IMR-90 (cell line): ENCODE data around the gene ARAP2. TPM values are rescaled to one million over a fixed set of nuclear protein-coding genes. Genes with fewer than 3 reads are reported as not detected.

ENCODE experiments used
- ATAC-seq: fragments of 200-7000 bp; cut with Tn5 transposase; 2 replicates; pipeline ENCODE4 v1.9.1; 2020; ENCODE audit warnings: low read depth, mild to moderate bottlenecking, moderate library complexity
- BruUV-seq: library from RNA; stranded (reverse); fragments of 400-500 nt; replicated peaks from 2 replicates; lab custom pipeline; 2021; lab: Mats Ljungman, UMichigan
- CTCF ChIA-PET: fragments of 300-600 bp; formaldehyde crosslinking; extraction: SDS; loops from one replicate; lab custom pipeline; 2021; ENCODE audit warnings: antibody characterized with exemption; lab: Yijun Ruan, JAX
- POLR2A ChIA-PET: fragments of 300-600 bp; sonication (Branson Sonifier 250); formaldehyde crosslinking; loops from one replicate; lab custom pipeline; 2022; ENCODE audit warnings: antibody characterized with exemption; ENCODE audit not compliant: unreplicated experiment; lab: Charles Lee
- DNase-seq: peaks from one replicate; pipeline ENCODE4 v3.0.0; 2013
- H2AFZ ChIP-seq: replicated peaks from 2 replicates; pipeline ENCODE3; 2013; ENCODE audit warnings: low read length, mild to moderate bottlenecking; ENCODE audit not compliant: poor library complexity
- H2AK5ac ChIP-seq: 2 replicates; pipeline ENCODE4 v1.6.1; 2013; ENCODE audit warnings: low read depth, low read length, inconsistent platforms
- H2AK9ac ChIP-seq: replicated peaks from 2 replicates; pipeline ENCODE3; 2013; ENCODE audit warnings: mild to moderate bottlenecking, low read depth, low read length, moderate library complexity; ENCODE audit not compliant: poor library complexity
- H2BK120ac ChIP-seq: 2 replicates; pipeline ENCODE4 v1.6.1; 2013; ENCODE audit warnings: low read depth, low read length, inconsistent platforms
- H2BK15ac ChIP-seq: 3 replicates; pipeline ENCODE4 v1.6.1; 2013; ENCODE audit warnings: low read depth, low read length, inconsistent platforms
- H2BK20ac ChIP-seq: 2 replicates; pipeline ENCODE4 v1.6.1; 2013; ENCODE audit warnings: low read depth, mild to moderate bottlenecking, inconsistent platforms, low read length, moderate library complexity
- H2BK5ac ChIP-seq: 2 replicates; pipeline ENCODE4 v1.6.1; 2013; ENCODE audit warnings: mild to moderate bottlenecking, low read depth, low read length, inconsistent platforms; ENCODE audit not compliant: poor library complexity, severe bottlenecking
- H3K14ac ChIP-seq: replicated peaks from 2 replicates; pipeline ENCODE4 v1.6.1; 2013; ENCODE audit warnings: low read depth, low read length, inconsistent platforms
- H3K18ac ChIP-seq: 2 replicates; pipeline ENCODE4 v1.6.1; 2013; ENCODE audit warnings: low read depth, low read length, control low read depth
- H3K23ac ChIP-seq: 2 replicates; pipeline ENCODE4 v1.6.1; 2013; ENCODE audit warnings: low read depth, low read length, inconsistent platforms
- H3K27ac ChIP-seq: 2 replicates; pipeline ENCODE4 v1.5.1; 2013; ENCODE audit warnings: mild to moderate bottlenecking, control low read depth, low read length; ENCODE audit not compliant: insufficient read depth
- H3K27me3 ChIP-seq: 2 replicates; pipeline ENCODE4 v1.6.1; 2013; ENCODE audit warnings: low read length; ENCODE audit not compliant: control insufficient read depth, insufficient read depth
- H3K36me3 ChIP-seq: 2 replicates; pipeline ENCODE4 v1.6.1; 2013; ENCODE audit warnings: low read length, mixed read lengths; ENCODE audit not compliant: control insufficient read depth, insufficient read depth
- H3K4ac ChIP-seq: 2 replicates; pipeline ENCODE4 v1.6.1; 2013; ENCODE audit warnings: low read depth, low read length, inconsistent platforms
- H3K4me1 ChIP-seq: 2 replicates; pipeline ENCODE4 v1.6.1; 2013; ENCODE audit warnings: low read length, mixed read lengths; ENCODE audit not compliant: control insufficient read depth, insufficient read depth
- H3K4me2 ChIP-seq: 2 replicates; pipeline ENCODE4 v1.6.1; 2013; ENCODE audit warnings: low read depth, mild to moderate bottlenecking, control low read depth, low read length, moderate library complexity
- H3K4me3 ChIP-seq: 2 replicates; pipeline ENCODE4 v1.5.1; 2013; ENCODE audit warnings: low read depth, mild to moderate bottlenecking, control low read depth, low read length, moderate library complexity; ENCODE audit not compliant: insufficient read depth
- H3K56ac ChIP-seq: 2 replicates; pipeline ENCODE4 v1.6.1; 2013; ENCODE audit warnings: low read length, inconsistent platforms; ENCODE audit not compliant: insufficient read depth; ENCODE audit errors: extremely low read depth
- H3K79me1 ChIP-seq, 2 experiments: 2 replicates each; pipeline ENCODE4 v1.6.1; 2013; ENCODE audit warnings: low read length in 2 of 2, inconsistent platforms in 1 of 2, low read depth in 1 of 2
- H3K9ac ChIP-seq: 2 replicates; pipeline ENCODE4 v1.6.1; 2013; ENCODE audit warnings: low read depth, low read length, control low read depth
- H3K9me1 ChIP-seq: 2 replicates; pipeline ENCODE4 v1.6.1; 2013; ENCODE audit warnings: low read length, inconsistent platforms; ENCODE audit not compliant: insufficient read depth
- H3K9me3 ChIP-seq: 2 replicates; pipeline ENCODE4 v1.6.1; 2013; ENCODE audit warnings: low read length; ENCODE audit not compliant: control insufficient read depth, insufficient read depth
- H4K20me1 ChIP-seq: 2 replicates; pipeline ENCODE4 v1.6.1; 2013; ENCODE audit warnings: low read length, inconsistent platforms; ENCODE audit not compliant: insufficient read depth
- H4K5ac ChIP-seq: 2 replicates; pipeline ENCODE4 v1.6.1; 2013; ENCODE audit warnings: mild to moderate bottlenecking, low read depth, low read length, control low read depth
- H4K8ac ChIP-seq, 2 experiments: 2 replicates each; pipeline ENCODE4 v1.6.1; 2013; ENCODE audit warnings: low read depth in 2 of 2, low read length in 2 of 2, control low read depth in 1 of 2, inconsistent platforms in 1 of 2
- H4K91ac ChIP-seq: 2 replicates; pipeline ENCODE4 v1.6.1; 2013; ENCODE audit warnings: low read depth, low read length, inconsistent platforms; ENCODE audit not compliant: insufficient read depth
- CEBPB ChIP-seq: IDR thresholded peaks from 2 replicates; pipeline ENCODE4 v1.6.1; 2012; ENCODE audit warnings: low read depth, low read length, improper control_type of control experiment
- CHD1 ChIP-seq: IDR thresholded peaks from 2 replicates; pipeline ENCODE4 v1.6.1; 2012; ENCODE audit warnings: low read depth, low read length, improper control_type of control experiment
- ELK1 ChIP-seq: fragments of 150-350 bp; IDR thresholded peaks from 2 replicates; pipeline ENCODE4 v1.6.1; 2016; ENCODE audit warnings: low read depth, mild to moderate bottlenecking, low read length, moderate library complexity, borderline replicate concordance
- MXI1 ChIP-seq: IDR thresholded peaks from 2 replicates; pipeline ENCODE4 v1.6.1; 2012; ENCODE audit warnings: low read depth, mild to moderate bottlenecking, low read length, moderate library complexity, borderline replicate concordance
- RCOR1 ChIP-seq: IDR thresholded peaks from 2 replicates; pipeline ENCODE4 v1.6.1; 2012; ENCODE audit warnings: mild to moderate bottlenecking, low read length, improper control_type of control experiment; ENCODE audit not compliant: insufficient replicate concordance
- WGBS, 2 experiments: methylation state at CpG; one replicate each; pipeline versions ENCODE4 v1.1.5 to v1.1.7; 2013; ENCODE audit warnings: missing lambda C conversion rate in 2 of 2; ENCODE audit not compliant: insufficient read length in 1 of 2; ENCODE audit errors: extremely low coverage in 2 of 2; 5-methylcytosine and 5-hydroxymethylcytosine counted together
- dilution Hi-C: fragments of 300-500 bp; cut with HindIII; formaldehyde crosslinking; loops from one replicate; pipeline ENCODE4 v1.14.3; 2018; ENCODE audit warnings: low sequenced_read_pairs; ENCODE audit not compliant: unreplicated experiment
- in situ Hi-C: fragments of 300-500 bp; cut with MboI; formaldehyde crosslinking; loops from 3 replicates; pipeline ENCODE4 v1.14.3; 2019; ENCODE audit warnings: low sequenced_read_pairs, inconsistent platforms, mixed read lengths
- intact Hi-C: fragments of 100-400 bp; cut with micrococcal nuclease; formaldehyde crosslinking; loops from 2 replicates; pipeline ENCODE4 v1.10.0; 2022
- polyA plus RNA-seq, 3 experiments: library from polyadenylated mRNA; depleted of rRNA; stranded (reverse); fragments of >200 nt; gene quantifications; 2 replicates each; pipeline ENCODE4 v1.2.3, GENCODE V29; 2012; ENCODE audit warnings: low replicate concordance in 1 of 3
- total RNA-seq: library from RNA; depleted of rRNA; stranded (reverse); fragments of >200 nt; gene quantifications from 2 replicates; pipeline ENCODE4 v1.2.3, GENCODE V29; 2012

ARAP2 gene
- total and polyA plus RNA-seq, 2 of the 4 experiments (the other 2 are of a cell fraction) = 0.32 to 1.8 TPM

DNA sequence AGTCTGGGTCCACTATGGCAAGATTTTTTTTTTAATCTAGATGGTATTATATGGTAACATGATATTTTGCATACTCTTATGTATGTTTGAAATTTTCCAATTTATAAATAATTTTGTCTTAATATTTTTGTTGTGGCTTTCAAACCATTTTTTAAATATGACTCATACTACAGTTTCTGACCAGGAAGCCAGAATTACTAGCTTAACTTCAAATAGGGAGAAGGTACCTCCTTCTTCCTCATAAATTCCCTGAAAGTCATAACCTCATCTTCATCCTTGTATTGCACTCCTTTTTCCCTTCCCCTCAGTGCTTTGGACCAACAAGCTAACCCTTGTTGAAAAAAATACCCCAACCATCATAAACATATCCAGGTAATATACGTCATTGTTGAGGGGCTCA lies 21.6 kb downstream of the ARAP2 start (continued):
- no peak for TF ChIP-seq ELK1

DNA sequence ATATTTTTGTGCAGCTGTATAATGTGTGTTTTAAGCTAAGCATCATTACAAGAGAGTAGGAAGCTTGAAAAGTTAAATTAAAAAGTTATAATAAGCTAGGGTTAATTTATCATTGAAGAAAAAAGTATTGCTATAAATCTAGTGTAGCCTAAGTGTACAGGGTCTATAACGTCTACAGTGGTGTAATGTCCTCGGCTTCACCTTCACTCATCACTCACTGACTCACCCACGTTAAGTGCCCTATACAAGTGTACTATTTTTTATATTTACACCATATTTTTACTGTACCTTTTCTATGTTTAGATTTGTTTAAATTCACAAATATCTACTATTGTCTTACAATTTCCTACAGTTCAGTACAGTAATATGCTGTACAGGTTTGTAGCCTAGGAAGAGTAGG lies 23.5 kb downstream of the ARAP2 start:
- no peak overlapping the region for H3K9ac ChIP-seq
- no peak overlapping the region for H3K27ac ChIP-seq
- no peak overlapping the region for H4K5ac ChIP-seq
- no peak overlapping the region for H2AK5ac ChIP-seq
- no peak overlapping the region for H2AK9ac ChIP-seq
- WGBS, 2 experiments = no CpG with 5 or more reads among the region's 3 CpGs
- H3K56ac ChIP-seq = no peak overlapping the region
- H3K4me3 ChIP-seq = no peak overlapping the region
- no peak overlapping the region for H3K4me2 ChIP-seq
- no peak overlapping the region for H2BK20ac ChIP-seq
- no peak for TF ChIP-seq ELK1
- TF ChIP-seq CEBPB = no peak
- no peak for TF ChIP-seq MXI1
- no peak for TF ChIP-seq RCOR1
- TF ChIP-seq CHD1 = no peak
- no peak overlapping the region for H3K4ac ChIP-seq
- H3K9me1 ChIP-seq = no peaks in the 10 kb centered on the region
- ATAC-seq (no peak), DNase-seq (no peak)
- H3K36me3 ChIP-seq = no peaks in the 10 kb centered on the region
- no peak overlapping the region for H3K14ac ChIP-seq
- no peaks in the 10 kb centered on the region for H3K79me1 ChIP-seq
- POLR2A ChIA-PET = no interaction called here
- H3K9me3 ChIP-seq = no peaks in the 10 kb centered on the region
- H3K27me3 ChIP-seq = no peaks in the 10 kb centered on the region
- CTCF ChIA-PET = no interaction called here
- no peak overlapping the region for H4K91ac ChIP-seq
- no peak overlapping the region for H2AFZ ChIP-seq
- no peak overlapping the region for H3K23ac ChIP-seq
- H2BK15ac ChIP-seq = no peak overlapping the region
- in situ Hi-C loops (no loop called here), dilution Hi-C loops (no loop called here), intact Hi-C loops (no loop called here)
- no peaks in the 10 kb centered on the region for H3K4me1 ChIP-seq
- no peaks in the 10 kb centered on the region for H4K20me1 ChIP-seq
- H4K8ac ChIP-seq = no peak overlapping the region
- H3K18ac ChIP-seq = no peak overlapping the region
- no TSS peak for BruUV-seq
- no peak overlapping the region for H2BK120ac ChIP-seq
- H2BK5ac ChIP-seq = no peak overlapping the region
